ENCODE data around the gene CDK15.

GRCh38 chr2:201930831-201931230 is 124.5 kb downstream of the CDK15 start:
- TF ChIP-seq CTCF (IDR thresholded peaks at IDR 0.05; ENCODE audit: low read length) (no peak), EZH2 (IDR thresholded peaks at IDR 0.05; ENCODE audit: borderline replicate concordance, low read length) (no peak)

Measured in OCI-LY1 (cell line).